HG03520 (cell line): ENCODE results near the gene KRTAP15-1.

Source experiments
- ATAC-seq: cut with Tn5 transposase; IDR thresholded peaks from one replicate; pipeline ENCODE4 v1.9.1; 2021; ENCODE audit warnings: mild to moderate bottlenecking, moderate library complexity; ENCODE audit not compliant: unreplicated experiment

KRTAP15-1 gene, protein sequence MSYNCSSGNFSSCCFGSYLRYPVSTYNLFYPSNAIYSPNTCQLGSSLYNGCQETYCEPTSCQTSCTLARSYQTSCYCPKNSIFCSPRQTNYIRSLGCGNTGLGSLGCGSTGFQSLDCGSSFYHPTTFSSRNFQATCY

DNA sequence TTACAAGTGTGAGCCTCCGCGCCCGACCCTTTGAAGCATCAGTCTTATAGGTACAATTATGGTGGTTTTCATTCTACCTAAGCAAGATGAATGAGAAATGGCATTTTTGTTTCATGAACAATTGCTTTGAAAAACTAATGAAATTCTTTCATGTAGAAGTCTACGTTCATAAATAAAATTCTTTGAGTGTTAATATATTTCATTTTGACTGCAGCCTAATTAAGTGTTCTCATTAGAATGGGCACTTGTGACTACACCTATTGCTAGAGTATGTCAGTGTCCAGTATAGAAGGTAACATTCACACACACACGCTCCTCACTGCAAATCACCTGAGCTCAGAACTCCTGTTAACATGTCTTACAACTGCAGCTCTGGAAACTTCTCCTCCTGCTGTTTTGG is at the start of gene KRTAP15-1:
Gene KRTAP15-1, plus strand, starts transcription at position 301 of the 400 bp plus-strand sequence. Its CDS starts 53 bp downstream, at position 354.
- ATAC-seq: no peak

DNA sequence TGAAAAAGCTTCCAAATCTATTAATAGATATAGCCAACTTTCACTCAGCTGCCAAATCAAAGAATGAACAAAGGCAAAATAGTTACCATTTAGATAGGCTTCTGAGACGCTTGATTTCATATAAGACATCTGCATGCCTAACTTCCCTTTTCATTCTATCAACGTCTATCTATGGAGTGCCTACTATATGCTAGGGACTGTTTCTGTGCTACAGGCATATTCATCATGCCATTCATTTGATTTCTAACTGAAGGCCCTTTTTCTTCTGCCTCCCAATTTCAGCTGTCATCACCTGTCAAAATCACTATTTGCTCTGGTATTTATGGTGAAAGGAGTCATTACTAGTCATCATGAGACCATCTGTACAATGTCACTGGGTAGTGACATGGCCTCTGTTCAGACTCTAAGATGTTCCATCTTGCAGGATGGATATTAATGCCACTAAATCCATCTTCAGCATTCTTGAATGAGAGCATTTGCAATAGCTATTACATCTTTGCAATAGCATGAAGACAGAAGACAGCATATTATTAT is 48.5 kb upstream of the KRTAP15-1 start:
- ATAC-seq: no peak

- no peak for ATAC-seq
These were observed 44.3 kb upstream of the KRTAP15-1 start, which contains the start of gene KRTAP13-1 for GRCh38 chr21:30395731-30396130. KRTAP13-1 (plus strand) TSS chr21:30396031; CDS start chr21:30396087, 56 bp downstream.

- no peak for ATAC-seq
These were observed 31.1 kb upstream of the KRTAP15-1 start for GRCh38 chr21:30408782-30409494.

- ATAC-seq: no peak
These were observed 24.1 kb upstream of the KRTAP15-1 start for GRCh38 chr21:30415993-30416392.

- ATAC-seq: no peak
These were observed 14.2 kb upstream of the KRTAP15-1 start, which contains the start of gene KRTAP13-3 for GRCh38 chr21:30425826-30426225. KRTAP13-3 (minus strand) TSS chr21:30425926; CDS start chr21:30425912, 14 bp downstream.

DNA sequence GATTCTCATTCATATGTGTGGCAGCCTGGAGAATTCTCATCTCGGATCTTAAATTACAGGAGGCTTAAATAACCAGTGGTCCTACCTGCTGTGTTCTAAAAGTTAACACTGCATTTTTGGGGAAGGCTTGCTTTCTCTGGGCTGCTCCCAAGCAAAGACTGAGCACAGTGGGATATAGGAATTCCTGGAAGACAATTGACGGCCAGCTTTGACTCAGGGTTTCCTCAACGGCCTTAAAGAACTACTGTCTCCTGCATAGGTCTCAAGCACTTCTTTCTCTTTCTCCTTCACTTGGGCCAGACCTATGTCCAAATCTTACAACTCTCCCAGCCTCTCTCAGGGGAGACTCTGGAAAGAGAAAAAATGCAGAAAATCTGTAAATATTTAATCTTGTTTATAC is 13.3 kb upstream of the KRTAP15-1 start:
- ATAC-seq: no peak

DNA sequence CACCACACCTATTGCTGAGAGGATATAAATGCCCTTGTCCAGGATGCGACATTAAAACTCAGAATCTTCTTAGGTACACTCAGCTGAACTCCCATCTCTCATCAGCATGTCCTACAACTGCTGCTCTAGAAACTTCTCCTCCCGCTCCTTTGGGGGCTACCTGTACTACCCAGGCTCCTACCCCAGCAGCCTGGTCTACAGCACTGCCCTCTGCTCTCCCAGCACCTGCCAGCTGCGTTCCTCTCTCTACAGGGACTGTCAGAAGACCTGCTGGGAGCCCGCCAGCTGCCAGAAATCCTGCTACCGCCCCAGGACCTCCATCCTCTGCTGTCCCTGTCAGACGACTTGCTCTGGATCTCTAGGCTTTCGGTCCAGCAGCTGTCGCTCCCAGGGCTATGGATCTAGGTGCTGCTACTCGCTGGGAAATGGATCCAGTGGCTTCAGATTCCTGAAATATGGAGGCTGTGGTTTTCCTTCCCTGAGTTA is 9.9 kb upstream of the KRTAP15-1 start, which contains the start of gene KRTAP13-4:
Gene KRTAP13-4, plus strand, starts transcription at position 51 of the 486 bp plus-strand sequence. Its CDS starts 56 bp downstream, at position 107.
- ATAC-seq: no peak

- ATAC-seq: no peak
These were observed 5.9 kb upstream of the KRTAP15-1 start for GRCh38 chr21:30434033-30434631.

DNA sequence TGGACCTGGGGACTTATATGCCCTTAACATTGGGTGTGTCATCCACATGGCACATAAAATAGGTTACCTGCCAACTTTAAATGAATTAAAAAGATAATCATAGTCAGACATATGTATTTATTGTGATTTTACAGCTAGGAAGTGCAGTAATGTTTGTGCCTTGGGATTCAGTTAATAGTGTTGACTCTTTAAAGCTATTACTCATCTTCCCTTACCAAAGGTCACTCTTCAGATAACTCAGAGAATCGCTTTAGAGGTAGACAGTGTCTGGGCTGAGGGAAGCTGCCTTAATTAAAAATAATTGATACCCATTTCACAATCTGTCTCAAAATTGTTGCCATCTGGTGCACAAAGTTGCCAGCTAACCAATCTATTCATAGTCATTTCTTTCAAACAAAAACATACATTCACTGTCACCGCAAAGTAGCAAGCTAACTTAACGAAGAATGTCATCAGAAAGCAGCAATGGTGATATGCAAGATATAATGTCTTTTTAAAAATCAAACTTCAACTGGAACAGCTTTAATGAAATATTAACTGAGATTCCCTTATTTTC is 3.0 kb upstream of the KRTAP15-1 start:
- ATAC-seq: no peak

DNA sequence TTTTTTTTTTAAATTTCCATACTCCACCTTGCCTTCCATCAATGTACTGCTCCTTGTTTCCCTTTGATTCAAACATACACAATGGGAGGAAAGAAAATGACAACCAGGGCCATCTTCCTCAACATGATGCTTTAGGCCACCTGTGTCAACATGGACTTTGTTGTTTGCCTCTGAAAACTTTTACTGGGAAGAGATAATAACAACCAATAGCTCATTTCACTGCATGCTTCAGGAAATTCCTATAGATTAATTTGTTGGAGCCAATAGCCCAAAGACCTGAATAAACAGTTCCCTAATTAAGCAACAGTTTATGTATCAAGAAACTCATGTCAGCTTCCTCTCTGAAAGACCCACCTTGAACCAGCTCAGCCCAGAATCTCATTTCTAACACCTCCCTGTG is 3.2 kb downstream of the KRTAP15-1 start:
- no peak for ATAC-seq

GRCh38 chr21:30444204-30444603 is 4.1 kb downstream of the KRTAP15-1 start:
- no peak for ATAC-seq

GRCh38 chr21:30447056-30447455 is 7.0 kb downstream of the KRTAP15-1 start:
- ATAC-seq: no peak

DNA sequence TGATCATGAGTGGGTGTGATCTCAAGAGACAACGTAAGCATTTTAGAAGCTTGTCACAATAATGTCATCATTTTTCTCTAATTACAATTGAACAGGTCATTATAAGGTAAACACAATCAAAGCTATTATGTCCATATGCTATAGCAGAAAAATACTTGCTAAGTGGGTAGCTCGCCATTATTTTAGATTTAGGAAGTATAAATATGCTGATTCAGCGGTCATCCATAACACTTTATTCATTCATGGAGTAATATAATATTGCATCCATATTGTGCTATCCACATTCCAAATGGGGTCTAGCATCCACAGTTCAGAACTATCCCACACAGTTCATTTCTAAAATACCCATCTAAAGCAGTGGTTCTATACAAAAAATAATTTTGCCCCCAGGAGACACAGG is 8.4 kb downstream of the KRTAP15-1 start:
- ATAC-seq: no peak

DNA sequence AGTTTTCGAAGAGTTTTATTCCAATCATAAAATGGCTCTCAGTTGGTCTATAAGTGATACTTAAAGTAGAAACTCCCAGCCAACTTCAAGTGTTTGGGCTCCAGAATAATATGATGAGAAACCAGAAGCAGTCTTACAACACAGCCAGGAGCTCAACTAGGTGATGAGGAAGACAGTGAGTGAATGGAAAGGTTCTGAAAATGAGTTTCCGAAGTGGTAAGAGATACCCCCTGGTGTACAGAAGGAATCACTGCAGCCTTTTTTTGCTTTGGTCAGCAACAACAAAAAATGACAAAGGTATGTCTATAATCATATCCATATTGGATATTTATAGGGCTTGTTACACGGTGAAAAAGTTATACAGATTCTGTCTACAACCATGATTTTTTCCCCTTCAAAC is 23.6 kb downstream of the KRTAP15-1 start:
- ATAC-seq: no peak

- no peak for ATAC-seq
These were observed 29.0 kb downstream of the KRTAP15-1 start for GRCh38 chr21:30468900-30469714.

DNA sequence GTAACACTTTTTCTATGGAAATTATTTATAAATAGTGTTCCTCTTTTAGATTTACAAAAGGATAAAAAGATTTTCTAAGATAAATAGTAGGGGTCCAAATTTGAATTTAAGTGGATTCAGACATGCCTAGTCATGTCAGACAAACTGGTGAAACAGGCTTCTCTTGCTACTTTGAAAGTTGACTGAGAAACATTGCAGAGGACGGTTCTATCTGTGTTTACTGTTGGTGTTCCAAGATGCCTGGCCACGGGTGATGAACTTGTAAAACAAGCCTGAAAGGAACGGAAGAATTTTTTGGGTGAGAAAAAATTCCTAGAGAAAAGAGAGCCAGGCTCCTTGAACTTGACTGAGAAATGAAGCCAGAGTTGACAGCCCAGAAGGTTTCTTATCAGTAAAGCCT is 37.9 kb downstream of the KRTAP15-1 start:
- no peak for ATAC-seq

DNA sequence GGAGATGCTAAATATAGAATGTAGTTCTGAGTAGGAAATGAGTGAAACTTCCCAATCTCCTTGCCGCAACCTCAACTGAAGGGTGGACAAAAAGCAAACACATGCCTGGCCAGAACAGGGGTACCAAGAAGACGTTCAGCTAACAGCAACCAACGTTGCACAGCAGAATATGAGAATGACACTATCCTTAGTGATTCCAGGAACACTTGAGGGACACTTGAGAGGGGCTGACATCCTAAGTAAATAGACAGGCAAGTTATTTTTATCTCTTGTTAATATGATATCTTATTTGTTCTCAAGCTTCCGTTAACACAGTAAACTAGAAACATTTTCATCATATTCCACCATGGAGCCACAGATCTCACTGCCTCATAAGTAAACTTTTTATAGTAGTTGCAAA is 39.2 kb downstream of the KRTAP15-1 start:
- ATAC-seq: no peak

GRCh38 chr21:30480145-30480544 is 40.1 kb downstream of the KRTAP15-1 start, which contains the start of gene KRTAP19-1:
KRTAP19-1 (minus strand) TSS chr21:30480367; CDS start chr21:30480317, 50 bp downstream.
- no peak for ATAC-seq

DNA sequence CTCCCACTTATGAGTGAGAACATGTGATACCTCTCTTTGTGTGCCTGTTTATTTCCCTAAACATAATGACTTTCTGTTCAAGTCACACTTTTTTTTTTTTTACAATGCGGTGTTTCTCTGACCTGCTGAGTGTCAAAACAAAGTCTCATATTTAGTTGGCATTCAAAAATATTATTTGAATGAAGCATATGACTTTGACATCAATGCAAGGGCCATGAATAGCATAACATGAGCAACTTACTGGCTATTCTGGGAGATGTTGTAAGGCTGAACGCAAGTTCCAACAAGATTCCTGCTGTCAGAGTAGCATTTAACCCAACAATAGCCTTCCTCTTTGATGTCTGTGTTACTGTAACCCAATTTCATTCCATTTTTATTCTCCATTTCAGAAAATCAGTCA is 42.1 kb downstream of the KRTAP15-1 start:
- no peak for ATAC-seq
